GM18870 (cell line): ENCODE results near the gene SLC6A12.

Source experiments
- ATAC-seq: cut with Tn5 transposase; IDR thresholded peaks from one replicate; pipeline ENCODE4 v1.9.1; 2021; ENCODE audit warnings: moderate library complexity; ENCODE audit not compliant: unreplicated experiment

SLC6A12 gene

DNA sequence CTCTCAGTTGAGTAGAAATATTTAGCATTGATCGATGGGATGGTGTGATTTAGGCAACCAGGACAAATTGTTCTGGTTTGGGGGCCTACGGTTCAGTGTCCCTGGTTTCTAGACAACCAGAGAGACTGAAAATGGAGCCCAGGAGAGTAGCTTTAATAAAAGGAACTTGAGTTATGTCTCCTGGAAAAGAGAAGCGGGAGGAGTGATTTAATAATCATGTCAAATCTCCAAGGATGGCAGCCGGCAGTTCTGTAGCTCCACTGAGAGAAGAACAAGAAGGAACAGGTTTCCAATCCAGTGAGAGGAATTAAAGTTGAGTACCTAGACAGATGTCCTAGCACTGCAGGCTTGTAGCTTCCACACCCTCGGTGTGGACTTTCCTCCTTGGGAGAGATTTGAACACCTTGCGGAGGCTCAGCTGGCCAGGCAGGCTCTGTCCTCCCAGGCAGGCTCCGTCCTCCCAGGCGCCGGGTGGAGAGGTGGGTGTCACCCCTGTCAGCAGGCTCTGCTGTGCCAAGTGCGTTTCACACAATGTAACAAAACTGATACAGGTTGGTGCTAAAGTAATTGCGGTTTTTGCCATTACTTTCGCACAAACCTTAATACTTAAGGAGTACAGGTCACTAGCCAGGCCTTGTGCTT is 45.9 kb downstream of the SLC6A12 start:
- no peak for ATAC-seq

DNA sequence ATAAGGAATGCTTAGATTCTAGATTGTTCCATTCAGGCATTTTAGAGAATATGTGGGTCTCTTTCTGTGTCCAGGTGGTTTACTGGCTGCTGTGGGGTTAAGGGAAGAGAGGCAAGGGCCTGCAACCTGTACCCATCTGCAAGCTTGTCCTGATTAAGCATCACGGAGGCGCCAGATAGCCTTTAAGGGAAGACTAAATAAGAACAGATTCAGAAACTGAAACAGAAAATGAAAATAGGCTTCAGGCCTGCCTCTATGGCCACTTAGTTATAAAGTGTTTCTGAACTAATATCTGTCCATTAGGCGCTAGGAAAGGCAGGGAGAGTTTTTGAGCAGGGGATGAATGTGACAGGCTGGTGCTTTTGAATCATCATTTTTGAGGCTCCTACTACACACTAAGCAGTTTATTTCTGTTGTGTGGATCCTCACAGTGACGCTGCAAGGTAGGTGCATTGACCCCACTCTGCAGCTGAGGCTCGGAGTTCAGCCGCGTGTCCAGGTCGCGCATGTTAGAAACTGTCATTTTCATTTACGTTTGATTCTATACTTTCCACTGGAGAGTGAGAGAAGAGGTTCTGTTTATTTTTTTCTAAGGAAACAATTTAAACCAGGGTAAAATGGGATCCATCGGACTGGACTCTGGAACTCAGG is 47.4 kb downstream of the SLC6A12 start:
- no peak for ATAC-seq

DNA sequence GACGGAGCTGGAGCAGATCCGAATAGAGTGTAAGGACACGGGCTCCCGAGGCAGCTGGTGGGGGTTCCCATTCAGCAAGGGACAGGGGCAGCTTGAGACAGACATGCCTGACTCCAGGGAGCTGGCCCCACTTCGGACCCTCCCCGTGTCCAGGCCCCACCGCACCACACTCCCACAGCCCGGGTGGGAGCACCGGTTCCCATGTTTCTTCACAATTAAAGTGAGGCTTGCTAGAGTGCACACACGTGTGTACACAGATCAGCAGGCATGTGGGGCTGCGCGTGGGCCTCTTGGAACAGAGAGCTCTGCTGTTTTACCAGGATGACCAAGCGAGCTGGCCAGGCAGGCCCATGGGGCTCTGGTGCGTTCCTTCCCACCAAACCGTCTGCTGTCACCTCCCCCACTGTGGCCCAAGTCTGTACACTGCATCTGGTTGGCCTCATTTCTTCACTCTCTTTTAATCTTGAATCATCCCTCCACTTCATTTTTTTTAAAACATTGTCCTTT is 48.0 kb downstream of the SLC6A12 start:
- ATAC-seq, result no peak

DNA sequence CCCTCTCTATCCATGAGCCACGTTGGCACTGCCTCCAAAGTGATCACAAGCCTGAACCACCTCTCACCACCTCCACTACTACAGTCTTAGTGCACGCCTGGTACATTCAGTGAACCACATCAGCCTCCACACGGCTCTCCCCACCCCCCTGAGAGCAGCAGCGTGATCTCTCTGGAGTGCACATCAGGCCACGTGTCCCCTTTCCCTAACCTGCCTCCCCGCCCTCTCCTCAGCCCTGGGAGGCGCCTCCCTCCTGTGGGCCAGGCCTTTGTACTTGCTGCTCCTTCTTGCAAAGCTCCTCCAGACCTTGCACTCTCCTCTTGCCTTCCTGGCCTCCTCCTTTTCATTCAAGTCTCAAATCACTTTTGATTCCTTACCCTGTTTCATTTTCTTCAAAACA is 49.8 kb downstream of the SLC6A12 start:
- ATAC-seq, result no peak

DNA sequence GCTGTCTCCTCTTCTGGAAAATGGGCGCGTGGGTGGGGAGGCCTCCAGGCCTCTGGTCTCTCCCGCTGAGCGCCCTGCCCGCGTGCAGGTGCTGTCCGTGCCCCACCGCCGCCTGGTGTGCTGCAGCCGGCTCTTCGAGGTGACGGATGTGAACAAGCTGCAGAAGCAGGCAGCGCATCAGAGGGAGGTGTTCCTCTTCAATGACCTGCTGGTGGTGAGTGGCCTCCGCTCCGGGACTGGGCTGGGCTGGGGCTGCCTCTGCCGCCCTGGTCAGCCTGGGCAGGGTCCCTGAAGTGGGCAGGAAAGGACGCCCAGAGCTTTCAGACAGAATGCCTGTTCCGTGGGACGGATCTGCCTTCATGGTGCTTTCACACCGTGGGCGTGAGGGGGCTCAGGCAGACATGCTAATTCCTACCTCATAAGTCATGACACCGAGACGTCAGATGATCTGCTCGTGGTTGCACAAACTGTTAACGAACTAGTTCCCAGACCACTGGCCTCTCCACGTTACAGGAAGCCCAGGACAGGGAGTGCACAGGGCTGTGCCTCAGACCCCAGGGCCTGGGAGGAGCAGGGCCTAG is 50.5 kb downstream of the SLC6A12 start:
- no peak for ATAC-seq

DNA sequence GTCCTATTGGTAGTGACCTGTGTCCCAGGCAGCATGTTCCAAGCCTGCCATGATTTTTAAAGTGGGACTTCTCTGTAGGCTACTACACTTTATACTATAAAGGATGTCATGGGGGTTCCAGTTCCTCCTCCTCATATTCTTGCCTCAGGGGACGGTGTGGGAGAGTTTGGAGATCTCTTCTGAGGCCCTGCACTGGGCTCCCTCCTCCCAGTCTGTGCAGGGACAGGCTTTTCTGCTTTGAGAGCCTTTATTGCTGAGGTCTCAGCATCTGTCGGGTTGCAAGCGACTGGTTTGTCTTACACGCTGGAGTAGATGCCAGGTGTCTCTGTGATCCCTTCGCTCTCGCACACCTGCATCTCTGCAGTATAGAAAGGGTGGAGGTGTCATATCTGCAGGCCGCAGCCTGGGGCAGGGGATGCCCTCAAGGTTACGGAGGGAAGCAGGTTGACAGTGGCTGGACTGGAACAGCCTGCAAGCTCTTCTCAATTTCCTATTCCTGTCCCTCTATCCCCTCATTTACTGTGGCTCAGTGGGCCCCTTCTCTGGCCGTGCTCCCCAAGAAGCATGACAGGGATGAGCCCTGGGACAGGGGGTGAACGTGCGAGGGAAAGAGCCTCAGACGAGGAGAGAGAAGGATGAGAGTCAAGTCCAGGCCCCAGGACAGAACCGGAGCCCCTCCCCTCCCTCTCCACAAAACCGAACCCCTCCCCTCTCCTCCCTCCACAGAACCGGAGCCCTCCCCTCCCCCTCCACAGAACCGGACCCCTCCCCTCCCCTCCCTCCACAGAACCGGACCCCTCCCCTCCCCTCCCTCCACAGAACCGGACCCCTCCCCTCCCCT is 51.3 kb downstream of the SLC6A12 start:
- ATAC-seq, result no peak

DNA sequence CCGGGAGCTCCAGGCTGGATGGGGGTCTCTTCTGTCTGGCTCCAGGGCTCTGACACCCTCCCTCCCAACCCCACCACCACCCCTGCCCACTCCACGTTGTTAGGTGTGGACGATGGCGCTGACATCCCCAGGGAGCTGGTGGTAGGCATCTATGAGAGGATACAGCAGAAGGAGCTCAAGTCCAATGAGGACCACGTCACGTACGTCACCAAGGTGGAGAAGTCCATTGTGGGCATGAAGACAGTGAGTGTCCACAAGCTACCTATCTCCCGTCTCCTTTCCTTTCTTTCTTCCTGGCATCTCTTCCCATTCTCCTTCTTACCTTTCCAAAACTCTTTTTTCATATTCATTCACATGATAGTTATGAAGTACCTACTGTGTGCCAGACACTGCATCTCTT is 52.1 kb downstream of the SLC6A12 start:
- no peak for ATAC-seq

DNA sequence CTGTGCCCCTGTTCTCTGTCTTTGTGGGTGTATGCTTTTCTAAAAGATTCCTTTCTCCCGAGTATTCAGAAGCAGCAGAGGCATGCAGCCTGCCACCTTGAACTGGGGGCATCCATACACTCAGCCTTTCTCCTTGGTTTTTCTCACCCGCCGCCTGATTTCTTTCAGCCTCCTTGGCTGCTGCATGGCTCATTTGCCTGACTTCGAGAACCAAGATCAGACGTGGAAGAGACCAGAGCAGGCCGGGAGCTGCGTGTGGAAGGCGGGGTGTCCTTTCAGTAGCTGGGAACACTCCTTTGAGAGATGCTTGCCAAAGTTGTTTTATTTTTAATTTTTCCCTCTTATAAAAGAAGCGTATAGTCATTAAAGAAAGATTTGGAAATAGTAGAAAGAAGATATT is 53.1 kb downstream of the SLC6A12 start:
- ATAC-seq, result no peak

DNA sequence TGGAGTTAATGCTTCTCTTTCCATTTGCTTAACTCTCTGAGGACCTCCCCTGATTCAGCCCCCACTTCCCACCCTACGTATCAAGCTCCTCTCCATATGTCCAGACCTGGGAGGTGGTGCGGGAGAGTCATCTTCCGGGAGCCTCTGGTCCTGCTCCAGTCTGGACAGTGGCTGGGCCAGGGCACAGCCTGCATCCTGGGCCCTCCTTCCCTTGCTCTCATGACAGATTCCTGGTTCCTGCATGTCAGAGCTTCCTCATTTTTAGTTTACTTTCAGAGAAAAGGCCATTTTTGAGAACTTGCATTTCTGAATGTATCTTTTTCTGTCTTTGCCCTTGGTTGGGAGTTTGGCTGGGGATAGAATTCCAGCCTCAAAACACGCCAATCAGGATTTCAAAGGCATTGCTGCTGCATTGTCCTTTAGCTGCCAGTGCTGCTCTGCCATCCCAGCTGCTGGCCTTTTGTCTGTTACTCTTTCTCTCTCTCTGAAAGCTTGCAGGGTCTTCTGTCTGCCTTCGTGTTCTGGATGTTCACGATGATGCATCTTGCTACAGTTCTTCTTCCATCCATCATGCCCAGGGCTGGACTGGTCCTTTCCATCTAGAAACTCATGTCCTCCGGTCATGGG is 54.7 kb downstream of the SLC6A12 start:
- no peak for ATAC-seq

DNA sequence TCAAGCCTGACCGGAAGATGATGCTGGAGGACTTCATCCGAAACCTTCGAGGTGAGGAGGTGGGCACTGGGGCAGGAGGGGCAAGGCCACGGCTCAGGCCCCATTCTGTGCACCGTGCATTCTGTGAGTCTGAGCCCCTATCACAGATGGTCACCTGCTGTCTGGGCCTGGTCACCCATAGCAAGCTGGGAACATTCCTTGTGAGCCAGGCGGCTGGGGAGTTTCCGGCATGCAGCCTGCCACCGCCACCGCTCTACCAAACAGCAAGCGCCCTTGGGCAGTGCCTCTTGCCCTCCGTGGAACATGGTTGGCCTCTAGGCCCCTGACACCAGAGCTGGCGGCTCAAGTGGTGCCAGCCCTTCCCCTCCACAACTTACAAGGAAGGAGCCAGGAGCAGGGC is 56.3 kb downstream of the SLC6A12 start:
- no peak for ATAC-seq

DNA sequence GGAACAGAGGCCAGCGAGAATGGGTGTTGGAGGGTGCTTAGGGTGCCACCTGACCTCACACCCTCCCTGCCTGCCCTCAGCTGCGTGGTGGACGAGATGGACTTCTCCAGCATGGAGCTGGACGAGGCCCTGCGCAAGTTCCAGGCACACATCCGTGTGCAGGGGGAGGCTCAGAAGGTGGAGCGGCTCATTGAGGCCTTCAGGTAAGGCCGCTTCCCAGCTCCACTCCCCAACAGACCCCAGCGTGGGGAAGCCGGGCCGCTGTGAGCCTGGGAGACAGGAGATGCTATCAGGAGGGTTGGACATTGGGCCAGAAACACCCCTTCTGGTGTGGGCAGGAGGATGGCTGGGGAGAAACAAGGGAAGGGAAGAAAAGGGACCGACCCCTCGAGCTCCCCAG is 57.0 kb downstream of the SLC6A12 start:
- no peak for ATAC-seq

DNA sequence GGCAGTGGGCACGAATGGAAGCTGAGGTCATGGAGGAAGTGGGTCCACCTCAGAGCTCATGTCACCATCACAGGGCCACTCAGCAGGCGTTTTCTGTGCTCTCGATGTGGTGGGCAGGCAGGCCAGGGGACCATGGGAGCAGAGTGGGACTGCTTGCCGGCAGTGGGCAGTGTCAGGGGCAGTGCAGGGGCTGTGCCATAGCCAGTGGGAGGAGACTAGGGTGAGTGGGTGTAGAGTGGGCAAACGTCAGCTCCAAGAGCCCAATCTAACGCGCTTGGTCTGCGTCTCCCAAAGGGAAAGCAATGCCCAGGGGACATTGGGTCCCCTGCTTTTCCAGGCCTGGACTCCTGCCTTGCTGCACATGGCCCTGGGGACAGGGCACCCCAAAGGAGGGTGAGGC is 58.3 kb downstream of the SLC6A12 start:
- ATAC-seq, result no peak

DNA sequence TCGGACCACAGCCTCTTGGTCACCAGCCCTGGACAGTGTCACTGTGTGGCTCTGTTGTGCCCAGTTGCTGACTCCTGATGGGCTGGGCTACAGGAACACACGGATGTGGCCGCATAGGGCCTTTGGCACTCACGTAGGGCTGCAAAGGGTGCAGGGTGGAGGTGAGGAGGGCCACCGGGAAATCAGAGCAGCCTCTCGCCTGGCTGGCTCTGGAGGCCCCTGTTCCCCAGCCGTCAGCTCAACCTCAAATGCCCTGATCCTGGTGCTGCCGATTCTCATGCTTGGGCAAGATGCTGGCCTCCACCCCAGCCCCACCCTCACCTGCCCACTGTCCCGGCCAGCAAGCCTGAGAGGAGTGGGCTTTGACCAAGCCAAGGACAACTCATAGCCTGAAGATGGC is 59.0 kb downstream of the SLC6A12 start:
- no peak for ATAC-seq

DNA sequence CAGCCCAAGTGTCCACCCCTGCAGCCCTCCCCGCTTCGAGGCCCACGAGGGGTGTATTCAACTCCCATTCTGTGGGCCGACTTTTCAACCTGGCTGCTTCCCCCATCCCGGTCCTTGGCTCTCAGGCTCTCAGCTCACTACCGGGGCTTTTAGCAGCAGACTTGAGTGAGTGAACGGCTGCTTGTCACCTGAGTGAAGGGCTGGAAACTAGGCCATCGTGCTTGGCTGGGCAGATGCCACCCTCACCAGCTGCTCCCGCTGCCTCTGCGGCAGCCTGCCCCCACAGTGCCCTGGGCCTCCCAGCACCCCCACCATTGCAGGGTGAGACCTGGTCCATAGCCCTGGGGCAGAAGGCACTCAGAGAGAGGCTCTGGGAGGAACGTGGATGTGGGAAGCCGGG is 59.9 kb downstream of the SLC6A12 start:
- ATAC-seq, result no peak

DNA sequence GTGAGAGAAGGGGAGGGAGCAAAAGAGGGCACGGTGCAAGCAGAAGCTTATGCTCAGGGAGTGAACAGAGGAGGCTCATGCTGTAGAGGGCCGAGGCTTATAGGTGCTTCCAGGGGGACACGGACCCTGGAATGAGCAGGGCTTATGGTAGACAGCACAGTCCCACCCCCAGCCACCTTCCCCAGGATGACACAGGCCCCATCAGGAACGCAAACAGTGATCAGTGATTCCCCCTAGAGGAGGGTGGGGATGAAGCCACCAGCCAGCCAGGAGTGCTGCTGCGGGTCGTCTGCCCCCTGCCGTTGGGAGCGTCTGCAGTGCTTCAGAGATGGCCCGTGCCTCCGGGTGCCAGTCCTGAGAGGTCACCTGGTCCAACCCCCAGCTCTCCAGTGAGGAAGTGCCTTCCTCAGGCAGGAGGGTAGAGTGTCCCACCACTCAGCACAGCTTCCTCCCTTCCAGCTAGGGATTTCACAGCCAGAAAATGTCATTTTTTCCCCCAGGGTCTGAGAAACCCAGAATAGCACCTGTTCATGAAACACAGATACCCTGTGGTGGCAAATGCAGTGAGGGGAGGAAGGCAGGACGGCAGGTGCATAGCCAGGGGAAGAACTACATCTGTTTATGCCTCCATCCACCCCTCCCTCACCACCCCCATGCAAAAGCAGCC is 60.7 kb downstream of the SLC6A12 start:
- no peak for ATAC-seq

DNA sequence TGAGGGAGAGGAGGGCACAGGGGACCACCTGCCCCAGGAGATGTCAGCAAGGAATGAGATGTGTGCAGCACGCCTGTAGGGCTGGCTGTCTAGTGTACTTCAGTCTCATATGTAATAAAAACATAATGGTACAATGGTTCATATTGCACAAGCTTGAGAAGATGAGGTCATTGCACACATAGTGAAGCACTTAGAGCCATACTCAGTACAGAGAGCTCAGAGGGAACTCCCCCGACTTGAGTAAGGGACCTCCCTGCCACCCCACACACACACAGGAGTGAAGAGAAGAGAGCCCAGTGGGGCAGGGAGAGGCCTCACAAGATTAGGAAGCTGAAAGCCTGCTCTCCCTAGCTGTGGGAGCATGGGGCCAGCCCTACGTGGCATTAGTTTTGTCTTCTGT is 61.5 kb downstream of the SLC6A12 start:
- no peak for ATAC-seq

DNA sequence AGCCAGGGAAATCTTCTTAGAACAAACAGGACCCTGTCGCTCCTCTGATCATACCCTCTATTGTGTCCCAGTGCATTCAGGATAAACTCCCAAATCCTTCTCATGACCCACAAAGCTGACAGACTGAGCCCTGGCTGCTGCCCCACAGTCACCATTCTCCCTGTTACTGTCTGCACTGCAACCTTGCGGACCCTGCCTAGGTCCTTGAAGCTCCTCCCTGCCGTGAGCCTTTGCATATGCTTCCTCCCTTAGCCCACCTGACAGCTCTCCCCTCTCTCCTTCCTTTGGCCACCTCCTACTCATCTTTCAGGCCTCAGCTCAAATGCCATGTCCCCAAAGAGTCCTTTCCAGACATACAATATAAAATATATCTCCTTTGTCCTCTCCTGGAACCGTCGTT is 62.4 kb downstream of the SLC6A12 start:
- ATAC-seq, result no peak

DNA sequence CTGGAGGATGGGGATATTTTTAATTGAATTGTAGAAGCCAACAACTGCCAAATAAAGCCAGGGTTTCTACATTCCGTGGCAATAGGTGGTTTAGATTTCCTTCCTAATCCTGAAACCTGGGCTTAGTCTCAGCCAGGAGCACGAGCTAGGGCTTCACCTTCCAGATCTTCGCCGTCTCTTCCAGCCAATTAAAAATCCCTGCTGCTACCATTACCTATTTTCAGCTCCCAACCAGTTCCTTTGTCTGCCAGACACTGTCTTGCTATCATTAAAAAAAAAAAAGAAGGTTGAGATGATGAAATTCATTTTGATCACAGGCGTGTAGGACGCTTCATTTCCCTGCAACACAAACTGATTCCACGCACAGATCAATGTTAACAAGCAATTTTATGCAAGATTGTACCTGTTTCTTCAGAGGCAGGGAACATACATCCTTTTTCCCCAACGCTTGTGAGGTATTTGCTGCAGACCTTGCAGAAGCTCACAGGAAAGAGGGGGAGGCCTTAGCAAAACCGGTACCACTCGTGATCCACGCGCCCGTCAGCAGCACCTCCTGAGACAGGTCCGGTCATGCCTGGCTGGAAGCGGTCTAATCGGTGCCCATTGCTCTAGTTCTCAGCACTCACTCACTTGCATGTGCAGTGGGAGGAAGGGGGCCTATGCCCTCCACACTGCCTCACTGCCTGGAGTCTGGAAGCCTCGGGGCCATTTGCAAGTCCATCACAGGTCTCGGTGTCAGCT is 65.1 kb downstream of the SLC6A12 start:
- ATAC-seq, result no peak

DNA sequence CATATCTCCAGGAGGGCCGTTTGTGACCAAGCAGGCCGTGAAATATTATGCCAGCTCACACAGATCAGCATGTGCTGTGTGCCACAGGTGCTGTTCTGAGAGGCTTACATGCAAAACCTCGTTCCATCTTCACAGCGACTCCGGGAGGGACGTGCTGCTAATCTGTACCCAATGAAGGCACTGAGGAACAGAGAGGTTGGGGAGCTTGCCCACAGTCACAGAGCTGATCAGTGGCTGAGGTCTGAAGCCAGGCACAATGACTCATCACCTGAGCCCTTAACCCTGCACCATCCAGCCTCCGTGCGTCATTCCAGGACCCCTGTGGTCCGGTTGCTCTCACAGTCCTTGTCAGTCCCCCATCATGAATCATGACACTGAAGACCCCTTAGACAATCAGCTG is 66.7 kb downstream of the SLC6A12 start:
- no peak for ATAC-seq

DNA sequence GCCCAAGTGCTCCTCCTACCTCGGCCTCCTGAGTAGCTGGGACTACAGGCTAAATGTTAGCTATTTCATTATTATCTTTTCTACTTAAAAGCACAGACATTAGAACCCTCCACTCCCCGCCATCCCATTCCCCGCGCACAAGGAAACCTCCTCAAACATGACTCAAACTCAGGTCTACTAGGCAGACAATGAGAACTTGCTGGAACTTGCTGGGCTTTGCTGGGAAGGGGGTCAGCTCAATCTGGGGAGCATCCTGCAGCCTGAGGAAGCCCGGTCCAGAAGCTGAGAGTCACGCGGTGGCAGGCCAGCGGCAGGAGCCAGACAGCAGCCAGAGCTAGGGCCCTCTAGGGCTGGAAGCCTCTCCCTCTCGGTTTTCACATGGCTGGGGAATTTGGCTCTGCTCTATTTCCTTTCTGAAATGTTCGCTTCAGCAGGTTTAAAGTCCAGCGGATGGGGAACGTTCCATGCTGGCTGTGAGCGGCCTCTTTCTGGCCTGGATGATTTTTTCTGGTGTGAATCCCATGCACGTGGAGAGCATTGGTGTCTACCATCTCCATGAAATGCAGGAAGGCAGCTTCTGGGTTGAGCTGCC is 68.5 kb downstream of the SLC6A12 start:
- no peak for ATAC-seq
